PC-9 (cell line): Measurements from ENCODE around the gene MPP1.

ENCODE experiments used
- EZH2 ChIP-seq: fragments of 200-600 bp; sonication (generic); IDR thresholded peaks from 2 replicates; pipeline ENCODE4 v1.8.0; 2017; ENCODE audit warnings: antibody characterized with exemption, low read depth
- TF ChIP-seq, protein P1 (sequence below): fragments of 200-600 bp; sonication (generic); conservative IDR thresholded peaks from 2 replicates; pipeline ENCODE4 v1.6.1; 2017; ENCODE audit warnings: mixed run types, antibody characterized with exemption, mild to moderate bottlenecking, moderate library complexity

DNA sequence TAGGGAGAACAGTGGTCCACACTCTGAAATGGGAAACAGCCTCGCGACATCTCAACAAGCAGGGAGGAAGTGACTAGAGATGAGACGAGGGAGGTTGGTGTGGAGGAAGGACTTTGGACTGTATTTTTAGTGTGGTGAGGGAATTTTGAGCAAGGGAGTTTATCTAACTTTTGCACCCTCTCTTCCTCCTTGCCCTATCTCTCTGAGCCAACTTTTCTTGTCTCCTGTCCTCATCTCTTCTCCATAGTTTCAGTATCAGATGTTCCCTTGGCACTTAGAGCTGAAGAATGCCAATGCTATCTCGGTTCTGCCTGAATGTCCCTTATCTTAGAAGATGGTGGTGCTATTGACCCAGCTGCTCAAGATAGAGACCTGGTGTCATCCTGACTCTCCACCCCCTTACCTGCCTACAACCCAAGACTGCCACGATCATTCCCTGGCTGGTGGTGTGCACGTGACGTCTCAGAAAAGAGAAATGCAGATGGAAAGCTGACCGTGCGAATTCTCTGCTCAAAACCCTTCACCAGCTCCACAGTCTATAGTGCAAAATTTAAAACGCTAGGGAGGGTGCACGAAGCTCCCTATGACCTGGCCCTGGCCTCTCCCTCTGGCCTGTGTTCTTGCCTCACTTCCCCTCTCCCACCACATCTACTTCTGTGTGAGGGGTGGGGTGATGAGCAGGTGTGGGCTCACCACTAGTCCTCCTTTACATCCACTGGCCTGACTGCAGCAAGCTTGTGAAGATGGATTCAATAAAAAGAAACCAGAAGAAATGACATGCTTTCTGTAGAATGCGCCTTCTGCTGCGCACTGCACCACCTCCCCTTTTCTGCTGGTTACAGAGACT lies 20.9 kb downstream of the MPP1 start:
- TF ChIP-seq, protein P1, sequence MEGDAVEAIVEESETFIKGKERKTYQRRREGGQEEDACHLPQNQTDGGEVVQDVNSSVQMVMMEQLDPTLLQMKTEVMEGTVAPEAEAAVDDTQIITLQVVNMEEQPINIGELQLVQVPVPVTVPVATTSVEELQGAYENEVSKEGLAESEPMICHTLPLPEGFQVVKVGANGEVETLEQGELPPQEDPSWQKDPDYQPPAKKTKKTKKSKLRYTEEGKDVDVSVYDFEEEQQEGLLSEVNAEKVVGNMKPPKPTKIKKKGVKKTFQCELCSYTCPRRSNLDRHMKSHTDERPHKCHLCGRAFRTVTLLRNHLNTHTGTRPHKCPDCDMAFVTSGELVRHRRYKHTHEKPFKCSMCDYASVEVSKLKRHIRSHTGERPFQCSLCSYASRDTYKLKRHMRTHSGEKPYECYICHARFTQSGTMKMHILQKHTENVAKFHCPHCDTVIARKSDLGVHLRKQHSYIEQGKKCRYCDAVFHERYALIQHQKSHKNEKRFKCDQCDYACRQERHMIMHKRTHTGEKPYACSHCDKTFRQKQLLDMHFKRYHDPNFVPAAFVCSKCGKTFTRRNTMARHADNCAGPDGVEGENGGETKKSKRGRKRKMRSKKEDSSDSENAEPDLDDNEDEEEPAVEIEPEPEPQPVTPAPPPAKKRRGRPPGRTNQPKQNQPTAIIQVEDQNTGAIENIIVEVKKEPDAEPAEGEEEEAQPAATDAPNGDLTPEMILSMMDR = no peak
- TF ChIP-seq EZH2 = no peak
